Measurements from ENCODE around the gene DR1.
"Not testable (repeated sequence)": the region's sequence is repeated elsewhere in the genome, so short reads cannot be mapped to it uniquely, and the experiment has no call there.

Gene DR1

GRCh38 chr1:93340090-93340489 lies 5.6 kb upstream of the DR1 start:
- DNase-seq (ENCODE audit: low read depth in 2 of 2) = no peak

DNA sequence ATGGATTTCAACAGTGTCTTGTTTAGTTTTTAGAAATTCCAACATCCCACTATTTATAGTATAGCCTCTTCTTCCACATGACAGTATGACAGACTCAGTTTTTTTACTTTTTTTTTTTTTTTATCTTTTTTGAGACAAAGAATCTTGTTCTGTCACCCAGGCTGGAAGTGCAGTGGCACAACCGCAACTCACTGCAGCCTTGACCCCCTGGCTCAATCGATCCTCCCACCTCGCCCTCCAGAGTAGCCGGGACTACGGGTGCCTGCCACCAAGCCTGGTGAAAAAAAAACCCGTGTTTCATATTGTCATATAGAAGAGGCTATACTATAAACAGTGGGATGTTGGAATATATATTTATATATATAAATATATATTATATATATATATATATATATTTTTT lies 1.2 kb upstream of the DR1 start:
- no peak for DNase-seq (ENCODE audit: low read depth in 2 of 2)

DNA sequence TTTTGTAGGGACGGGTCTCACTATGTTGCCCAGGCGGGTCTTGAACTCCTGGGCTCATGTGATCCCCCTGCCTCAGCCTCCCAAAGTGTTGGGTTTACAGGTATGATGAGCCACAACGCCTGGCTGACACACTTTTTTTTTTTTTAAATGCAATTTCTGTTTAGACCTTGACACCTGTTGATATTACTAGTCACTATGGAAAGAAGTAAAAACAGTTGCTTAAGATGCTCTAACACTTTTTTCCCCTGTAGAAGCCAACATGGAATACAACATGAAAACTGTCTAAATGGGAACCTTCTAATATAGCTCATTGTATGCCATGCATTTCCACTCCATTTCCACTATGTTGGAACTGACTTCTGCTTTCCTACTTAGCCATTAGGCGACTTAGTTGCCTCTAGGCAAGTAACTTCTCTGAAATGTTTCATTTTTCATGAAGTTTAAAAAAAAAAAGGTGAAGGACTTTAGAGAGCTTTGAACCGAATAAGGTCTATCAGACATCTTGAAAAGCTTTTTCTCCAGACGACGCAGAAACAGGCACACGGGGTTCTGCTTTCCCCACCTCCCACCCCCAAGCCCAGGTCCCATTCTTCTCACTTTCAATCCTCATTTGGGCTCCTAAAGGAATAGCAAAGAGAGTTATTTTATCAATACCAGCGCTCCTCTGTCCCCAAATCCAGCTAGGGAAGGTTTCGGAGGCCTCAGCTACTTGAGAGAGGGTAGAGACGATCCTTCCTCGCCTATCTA lies 648 bp upstream of the DR1 start:
- DNase-seq (ENCODE audit: low read depth in 2 of 2) = no peak

GRCh38 chr1:93346421-93346993 lies 800 bp downstream of the DR1 start:
- DNase-seq (ENCODE audit: low read depth in 2 of 2) = no peak

DNA sequence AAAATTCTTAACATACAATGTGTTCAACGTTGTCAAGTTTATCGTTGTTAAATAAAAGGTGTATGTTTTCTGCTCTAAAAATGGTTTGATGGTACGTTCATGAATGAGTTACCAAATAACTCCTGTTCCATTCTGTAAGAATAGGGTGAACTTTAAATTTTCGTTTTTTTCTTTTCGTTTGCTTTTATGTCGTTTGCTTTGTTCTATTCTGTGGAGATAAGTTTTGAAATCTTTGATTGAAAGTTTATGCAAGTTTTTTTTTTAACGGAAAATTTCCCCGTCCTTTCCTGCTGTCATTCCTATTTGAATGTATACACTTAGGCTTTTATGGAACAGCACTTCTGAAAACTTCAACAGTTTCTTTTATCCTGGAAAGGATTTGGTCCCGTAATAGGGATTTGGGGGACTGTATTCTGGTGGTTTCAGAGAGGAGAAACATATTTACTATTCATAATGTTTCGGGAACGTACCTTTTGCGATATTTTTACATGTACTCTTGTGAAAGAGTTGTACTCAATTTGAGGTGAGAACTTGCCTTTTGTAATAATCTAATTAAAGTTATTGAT lies 1.7 kb downstream of the DR1 start:
- no peak for DNase-seq (ENCODE audit: low read depth in 2 of 2)

DNA sequence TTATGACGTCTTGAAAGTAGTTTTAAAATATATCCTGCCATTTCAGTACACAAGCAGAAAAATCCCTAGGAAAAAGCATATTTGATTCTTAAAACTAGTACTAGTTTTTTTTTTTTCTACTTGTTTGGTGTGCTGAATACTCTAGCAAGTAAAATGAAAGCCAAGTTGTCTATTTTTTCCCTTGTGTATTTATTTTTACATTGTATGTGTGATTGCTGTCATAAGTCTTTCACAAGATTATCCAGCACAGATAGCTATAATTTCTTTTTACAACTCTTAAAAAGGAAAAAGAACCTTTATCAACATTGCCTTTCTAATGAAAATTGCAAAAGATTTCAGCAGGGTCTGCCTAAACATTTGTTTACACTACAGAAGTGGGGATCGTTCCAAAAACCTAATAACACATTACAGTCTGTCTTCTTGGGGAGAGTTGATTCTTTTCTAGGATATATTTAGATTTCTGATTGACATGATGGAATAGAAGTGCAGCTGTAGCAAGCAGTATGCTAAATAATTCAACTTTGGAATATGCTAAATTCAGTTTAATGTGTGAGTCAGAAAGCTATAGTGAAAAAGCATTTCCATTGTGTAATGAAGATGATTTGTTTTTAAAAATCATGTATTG lies 2.5 kb downstream of the DR1 start:
- no peak for DNase-seq (ENCODE audit: low read depth in 2 of 2)

DNA sequence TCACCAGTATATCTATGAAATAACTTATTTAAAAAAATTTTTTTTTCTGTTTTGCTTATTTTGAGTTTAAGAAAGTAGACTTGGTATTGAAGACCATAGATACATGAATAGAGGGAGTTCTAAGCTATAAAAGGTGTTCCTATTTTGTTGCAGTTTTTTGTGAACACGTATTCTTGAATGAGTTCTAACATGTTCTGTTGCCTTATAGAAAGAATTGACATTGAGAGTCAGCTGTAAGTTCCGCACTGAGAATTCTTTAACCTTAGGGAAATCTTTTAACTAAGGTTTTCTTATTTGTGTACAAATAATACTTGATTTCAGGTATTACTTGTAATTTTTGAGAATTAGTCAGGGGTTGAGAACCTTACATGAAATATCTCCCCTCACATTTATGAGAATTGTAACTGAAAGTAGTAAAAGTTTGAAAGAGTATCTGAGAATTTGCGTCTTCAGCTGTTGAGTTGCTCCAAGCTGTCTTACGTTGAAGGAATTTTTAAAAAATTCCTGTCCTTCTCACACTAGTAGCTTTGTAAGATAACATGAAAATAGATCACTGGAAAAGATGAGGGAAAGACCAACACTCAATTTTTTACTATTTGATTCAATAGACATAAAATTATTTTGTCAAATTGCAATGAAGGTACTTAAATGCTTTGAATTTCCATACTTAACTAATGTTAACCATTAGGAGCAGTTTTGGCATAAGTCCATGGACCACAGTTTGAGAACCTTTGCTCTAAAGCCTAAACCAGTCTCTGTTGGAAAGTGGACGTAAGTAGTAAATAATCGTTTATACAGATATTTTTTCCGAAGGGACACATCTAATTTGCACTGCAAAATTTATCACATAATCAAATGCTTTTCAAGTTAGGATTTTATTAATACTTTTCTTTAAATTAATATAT lies 3.8 kb downstream of the DR1 start:
- no peak for DNase-seq (ENCODE audit: low read depth in 2 of 2)

GRCh38 chr1:93350322-93350721 lies 4.6 kb downstream of the DR1 start:
- no peak for DNase-seq (ENCODE audit: low read depth in 2 of 2)

DNA sequence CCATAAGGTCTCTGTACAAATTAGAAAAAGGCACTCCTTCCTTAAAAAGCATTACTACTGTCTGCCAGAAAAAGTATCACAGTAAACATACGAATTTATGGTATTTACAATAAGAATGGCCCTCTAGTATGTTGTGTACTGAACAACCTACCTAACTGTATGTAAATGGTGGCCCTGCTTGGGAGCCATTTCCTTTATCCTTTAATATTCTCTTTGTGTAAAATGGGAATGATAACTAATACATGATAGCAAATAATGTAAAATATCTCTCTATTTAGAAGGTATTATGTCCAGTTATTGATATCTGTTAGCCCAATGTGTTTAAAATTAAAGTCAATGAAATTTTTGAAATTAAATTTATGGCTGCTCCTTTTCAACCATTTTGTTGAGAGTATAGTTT lies 5.2 kb downstream of the DR1 start:
- DNase-seq (ENCODE audit: low read depth in 2 of 2) = no peak

GRCh38 chr1:93351346-93351745 lies 5.6 kb downstream of the DR1 start:
- not testable (repeated sequence) for DNase-seq (ENCODE audit: low read depth in 2 of 2)

- no peak for DNase-seq (ENCODE audit: low read depth in 2 of 2)
Measured at GRCh38 chr1:93352376-93352775, 6.7 kb downstream of the DR1 start.

DNA sequence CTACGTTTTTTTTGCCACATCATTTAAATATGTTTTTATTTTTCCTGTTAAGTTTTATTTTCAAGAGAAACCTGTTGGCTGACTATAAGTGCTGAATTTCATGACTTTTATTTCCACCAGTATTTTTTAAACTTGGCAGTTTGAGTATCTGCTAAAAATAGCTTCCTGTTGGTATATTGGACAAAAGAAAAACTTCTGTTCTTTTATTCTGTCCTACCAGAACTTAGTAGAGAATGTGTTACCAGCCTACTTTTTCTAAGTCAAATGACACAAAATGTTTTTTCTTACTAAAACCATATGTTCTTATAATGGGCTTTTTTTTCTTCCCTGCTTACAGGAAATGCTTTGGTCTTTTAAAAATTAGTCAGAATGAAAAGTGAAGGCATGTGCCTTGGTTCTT lies 7.6 kb downstream of the DR1 start:
- DNase-seq (ENCODE audit: low read depth in 2 of 2) = no peak

GRCh38 chr1:93354749-93355148 lies 9.0 kb downstream of the DR1 start:
- DNase-seq (ENCODE audit: low read depth in 2 of 2) = no peak

DNA sequence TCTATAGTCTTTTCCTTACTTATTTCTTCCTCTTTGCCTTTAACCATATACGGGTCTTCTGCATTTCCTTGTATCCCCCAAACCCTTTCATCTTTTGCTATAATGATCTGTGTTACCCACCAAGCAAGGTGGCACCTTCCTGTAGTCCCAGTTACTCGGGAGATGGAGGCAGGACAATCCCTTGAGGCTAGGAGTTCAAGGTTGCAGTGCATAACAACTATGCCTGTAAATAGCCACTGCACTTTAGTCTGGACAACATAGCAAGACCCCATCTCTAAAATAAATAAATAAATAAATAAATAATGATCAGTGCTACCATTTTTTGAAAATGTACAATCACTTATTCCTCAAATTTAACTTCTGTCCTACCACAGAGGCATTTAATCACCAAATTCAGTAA lies 11.5 kb downstream of the DR1 start:
- no peak for DNase-seq (ENCODE audit: low read depth in 2 of 2)

- no peak for DNase-seq (ENCODE audit: low read depth in 2 of 2)
Measured at GRCh38 chr1:93358293-93358692, 12.6 kb downstream of the DR1 start.

- DNase-seq (ENCODE audit: low read depth in 2 of 2) = no peak
Measured at GRCh38 chr1:93360111-93360510, 14.4 kb downstream of the DR1 start.

DNA sequence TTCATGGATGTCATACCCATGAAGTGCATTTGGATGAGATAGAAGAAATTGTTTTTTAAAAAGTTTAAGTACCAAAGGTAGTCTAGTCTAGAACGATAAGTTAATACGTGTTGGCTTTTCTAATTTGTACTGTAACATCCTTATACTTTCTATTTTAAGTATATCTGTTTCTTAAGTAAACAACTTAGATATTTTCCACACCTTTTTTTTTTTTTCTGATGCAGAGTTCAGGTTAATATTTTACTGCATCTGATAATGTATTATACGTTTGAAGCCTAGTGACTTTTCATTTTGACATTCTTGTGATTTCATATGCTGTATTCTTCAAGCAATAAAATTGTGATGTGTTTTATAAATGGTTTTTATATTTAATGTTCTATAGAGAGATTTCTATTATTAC lies 16.5 kb downstream of the DR1 start:
- no peak for DNase-seq (ENCODE audit: low read depth in 2 of 2)

DNA sequence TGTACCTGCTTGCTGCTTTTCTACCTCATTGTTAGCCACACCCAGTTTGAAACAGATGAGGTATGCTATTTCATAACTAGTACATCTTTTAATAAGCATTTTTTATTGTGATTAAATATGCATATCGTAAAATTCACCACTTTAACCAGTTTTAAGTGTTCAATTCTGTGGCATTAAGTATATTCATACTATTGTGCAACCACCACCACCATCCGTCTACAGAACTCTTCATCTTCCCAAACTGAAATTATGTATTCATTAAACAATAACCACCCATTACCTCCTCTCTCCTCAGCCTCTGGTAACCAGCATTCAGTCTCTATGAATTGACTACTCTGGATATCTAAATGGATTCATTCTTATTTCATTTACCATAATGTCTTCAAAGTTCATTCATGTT lies 20.1 kb downstream of the DR1 start:
- no peak for DNase-seq (ENCODE audit: low read depth in 2 of 2)

DNA sequence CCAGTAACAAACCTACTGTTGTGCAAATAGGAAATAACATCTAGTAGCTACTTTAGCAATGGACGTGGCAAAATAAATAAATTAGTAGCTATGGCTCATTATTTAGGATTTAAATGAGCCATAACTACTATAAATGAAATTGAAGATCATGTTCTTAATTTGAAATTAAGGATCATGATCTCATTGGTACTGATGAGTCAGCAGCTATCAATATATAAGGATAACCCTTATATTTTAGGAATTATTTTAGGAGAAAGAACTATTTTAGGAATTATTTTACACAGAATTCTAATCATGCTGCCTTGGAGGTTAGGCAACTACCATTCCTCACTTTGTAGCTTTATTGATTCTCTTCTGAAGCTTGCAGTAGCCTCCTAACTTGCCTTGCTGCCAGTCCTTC lies 24.0 kb downstream of the DR1 start:
- no peak for DNase-seq (ENCODE audit: low read depth in 2 of 2)

DNA sequence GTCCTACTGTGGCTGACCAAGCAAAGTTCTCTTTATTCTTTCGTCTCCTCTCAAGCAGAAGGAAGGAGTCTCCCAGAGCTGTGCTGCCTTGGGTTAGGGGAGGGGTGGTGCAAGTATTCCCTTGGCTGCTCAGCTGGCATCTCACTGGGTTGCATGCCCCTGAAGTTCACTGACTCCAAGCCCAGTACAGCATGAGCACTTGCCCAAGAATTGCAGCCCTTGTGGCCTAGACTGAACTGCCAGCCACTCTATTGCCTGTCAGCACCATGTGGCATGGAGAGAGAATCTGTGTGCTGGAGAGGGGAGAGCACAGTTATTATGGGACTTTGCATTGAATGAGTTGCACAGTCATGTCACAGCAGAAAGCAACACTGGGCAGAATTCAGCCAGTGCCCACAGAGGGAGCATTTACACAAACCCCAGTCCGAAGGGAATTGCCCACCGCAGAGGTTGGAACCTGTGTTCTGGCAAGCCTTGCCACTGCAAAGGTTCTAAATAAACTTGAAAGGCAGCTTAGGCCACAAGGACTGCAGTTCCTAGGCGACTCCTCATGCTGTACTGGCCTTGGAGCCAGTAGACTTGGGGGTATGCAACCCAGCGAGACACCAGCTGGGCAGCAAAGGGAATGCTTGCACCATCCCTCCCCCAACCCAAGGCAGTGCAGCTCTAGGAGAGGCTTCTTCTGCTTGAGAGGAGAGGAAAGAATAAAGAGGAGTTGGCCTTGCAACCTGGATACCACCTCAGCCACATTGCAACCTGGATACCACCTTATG lies 28.8 kb downstream of the DR1 start:
- DNase-seq (ENCODE audit: low read depth in 2 of 2) = no peak

DNA sequence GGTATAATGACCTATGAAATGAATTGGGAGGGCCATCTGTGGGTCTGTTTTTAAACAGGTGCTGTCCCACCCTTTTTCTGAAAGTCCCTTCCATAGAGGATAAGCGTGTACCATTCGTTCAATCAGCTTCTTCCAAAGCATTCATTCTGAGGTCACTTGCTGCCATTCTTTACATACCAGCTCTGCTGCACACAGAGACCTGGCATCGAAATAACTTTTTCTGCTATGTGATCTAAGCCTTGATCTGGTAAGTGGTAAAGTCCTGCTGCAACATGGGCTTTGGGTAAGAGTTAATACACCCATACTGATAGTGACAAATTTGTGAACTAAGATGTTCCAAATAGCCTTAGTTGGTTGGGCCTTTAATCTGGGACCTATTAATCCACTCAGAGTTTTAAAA lies 38.9 kb downstream of the DR1 start:
- no peak for DNase-seq (ENCODE audit: low read depth in 2 of 2)

Data from stimulated activated CD4-positive, alpha-beta T cell treated with anti-CD3 and anti-CD28 coated beads, Interleukin-1b, Interleukin-23, amount 100 ng/mL, for 1 hour (primary cell).